Prostate gland (tissue), 2 donors: ENCODE results near the gene PEX11G. TPM values are rescaled to one million over a fixed set of nuclear protein-coding genes. Genes with fewer than 3 reads are reported as not detected.

Experiments
- DNase-seq: peaks from one replicate; pipeline ENCODE4 v3.0.0-alpha.2; 2019; ENCODE audit warnings: low spot score
- H3K27ac ChIP-seq, 2 donors: fragments of 200-600 bp; sonication (generic); 2 replicates each; pipeline ENCODE4 v1.5.1; 2017 to 2019
- H3K27me3 ChIP-seq: fragments of 200-600 bp; sonication (generic); replicated peaks from 2 replicates; pipeline ENCODE4 v1.5.1; 2019; ENCODE audit not compliant: insufficient read depth
- H3K36me3 ChIP-seq, 2 donors: fragments of 200-600 bp; sonication (generic); 1 replicate in 1 of 2; 2 replicates in 1 of 2; pipeline versions ENCODE4 v1.5.1 to v1.8.1; 2017 to 2019
- H3K4me1 ChIP-seq: fragments of 200-600 bp; sonication (generic); replicated peaks from 2 replicates; pipeline ENCODE4 v1.5.1; 2019
- H3K4me3 ChIP-seq, 2 donors: fragments of 200-600 bp; sonication (generic); 2 replicates each; pipeline ENCODE4 v1.5.1; 2017 to 2019
- H3K9me3 ChIP-seq: fragments of 200-600 bp; sonication (generic); 2 replicates; pipeline ENCODE4 v1.5.1; 2017
- CTCF ChIP-seq, 4 experiments: fragments of 200-600 bp in 2 of 4; fragments of 450-650 bp in 2 of 4; sonication (generic) in 2 of 4; IDR thresholded peaks; 1 replicate in 3 of 4; 2 replicates in 1 of 4; pipeline ENCODE4 v1.5.1; 2016 to 2019; ENCODE audit warnings: antibody characterized with exemption in 4 of 4, mild to moderate bottlenecking in 2 of 4, moderate library complexity in 2 of 4
- POLR2A ChIP-seq: fragments of 450-650 bp; IDR thresholded peaks from one replicate; pipeline ENCODE4 v1.6.1; 2016; ENCODE audit warnings: antibody characterized with exemption, mild to moderate bottlenecking
- POLR2AphosphoS5 ChIP-seq: sonication (generic); formaldehyde crosslinking; IDR thresholded peaks from one replicate; pipeline ENCODE4 v1.6.1; 2017; ENCODE audit warnings: antibody characterized with exemption
- WGBS: methylation state at CpG from one replicate; pipeline ENCODE4 v1.1.5; 2018; 5-methylcytosine and 5-hydroxymethylcytosine counted together
- intact Hi-C: fragments of 100-400 bp; cut with DNase I; formaldehyde crosslinking; loops from one replicate; pipeline ENCODE4 v1.14.2; 2022
- total RNA-seq, 2 donors: library from RNA; depleted of rRNA; stranded (reverse); fragments of >200 nt; gene quantifications; one replicate each; pipeline ENCODE4 v1.1.0, GENCODE V29; 2016

The PEX11G gene
- total RNA-seq, 2 donors from 2014 or later = 13.1 to 17.4 TPM

- Histone ChIP-seq H3K27ac (no peak overlapping the region), H3K27me3 (no peaks in the 10 kb centered on the region), H3K4me1 (peaks cover under 1% of the 10 kb centered on the region), H3K4me3 (no peak overlapping the region), H3K36me3 (peaks cover 0 to 16% of the 10 kb centered on the region in 2 donors), H3K9me3 (no peaks in the 10 kb centered on the region)
- intact Hi-C loops = no loop called here
- WGBS = 93% methylated on average over 32 of the region's 32 CpGs
- no peak for TF ChIP-seq POLR2AphosphoS5
- no peak for TF ChIP-seq POLR2A
- TF ChIP-seq CTCF (IDR thresholded peaks at IDR 0.05) = no peak
- DNase-seq = no peak
These were observed 39.8 kb upstream of the PEX11G start for GRCh38 chr19:7528522-7529245.

GRCh38 chr19:7528192-7528519, 39.3 kb upstream of the PEX11G start:
- Histone ChIP-seq H3K4me3 (no peak overlapping the region), H3K27ac (no peak overlapping the region), H3K27me3 (no peaks in the 10 kb centered on the region), H3K36me3 (peaks cover 0 to 16% of the 10 kb centered on the region in 2 donors), H3K9me3 (no peaks in the 10 kb centered on the region), H3K4me1 (peaks cover 5% of the 10 kb centered on the region)
- 92% methylated on average over 6 of the region's 7 CpGs for WGBS
- intact Hi-C loops = no loop called here
- no peak for DNase-seq
- TF ChIP-seq POLR2A (no peak), CTCF (IDR thresholded peaks at IDR 0.05) (no peak), POLR2AphosphoS5 (no peak)

GRCh38 chr19:7527516-7528191, 38.8 kb upstream of the PEX11G start:
- TF ChIP-seq CTCF (IDR thresholded peaks at IDR 0.05) = no peak
- TF ChIP-seq POLR2AphosphoS5 = no peak
- TF ChIP-seq POLR2A = no peak
- H3K4me1 ChIP-seq = peaks cover 7% of the 10 kb centered on the region
- H3K4me3 ChIP-seq = no peak overlapping the region
- no peaks in the 10 kb centered on the region for H3K27me3 ChIP-seq
- intact Hi-C loops = no loop called here
- 75% methylated on average over 24 of the region's 25 CpGs for WGBS
- no peak for DNase-seq
- H3K27ac ChIP-seq = no peak overlapping the region
- peaks cover 0 to 16% of the 10 kb centered on the region in 2 donors for H3K36me3 ChIP-seq
- no peaks in the 10 kb centered on the region for H3K9me3 ChIP-seq

- H3K9me3 ChIP-seq = no peaks in the 10 kb centered on the region
- H3K4me1 ChIP-seq = peaks cover 12% of the 10 kb centered on the region
- H3K4me3 ChIP-seq = no peak overlapping the region
- TF ChIP-seq CTCF (IDR thresholded peaks at IDR 0.05) (no peak), POLR2A (no peak), POLR2AphosphoS5 (no peak)
- peaks cover 0 to 16% of the 10 kb centered on the region in 2 donors for H3K36me3 ChIP-seq
- H3K27ac ChIP-seq = no peak overlapping the region
- intact Hi-C loops = no loop called here
- H3K27me3 ChIP-seq = no peaks in the 10 kb centered on the region
- WGBS = 86% methylated on average over 31 of the region's 31 CpGs
- DNase-seq = no peak
These were observed 37.5 kb upstream of the PEX11G start for GRCh38 chr19:7526059-7526929.
